HG02571 (cell line): ENCODE results near the gene FITM1.
A peak's percentile ranks its signal among the peaks of the same experiment; 100 is the strongest.

Source experiments
- ATAC-seq: cut with Tn5 transposase; IDR thresholded peaks from one replicate; pipeline ENCODE4 v1.9.1; 2021; ENCODE audit warnings: mild to moderate bottlenecking, moderate library complexity; ENCODE audit not compliant: unreplicated experiment

FITM1 gene

DNA sequence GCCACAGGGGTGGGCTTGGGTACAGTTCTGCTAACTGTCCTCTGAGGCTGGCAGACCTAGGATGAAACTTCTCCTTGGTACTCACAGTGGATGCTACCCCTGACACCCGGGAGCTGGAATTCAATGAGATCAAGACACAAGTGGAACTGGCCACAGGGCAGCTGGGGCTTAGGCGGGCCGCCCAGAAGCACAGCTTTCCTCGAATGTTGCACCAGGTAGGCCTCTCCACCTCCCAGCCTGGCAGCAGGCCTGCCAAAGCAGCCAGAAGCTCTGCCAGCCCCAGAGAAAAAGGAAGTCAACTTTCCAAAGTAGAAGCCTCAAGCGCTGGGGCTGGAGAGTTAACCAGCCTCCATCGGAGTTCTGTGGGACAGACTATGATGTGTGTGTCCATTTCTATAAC is 13.3 kb upstream of the FITM1 start:
- ATAC-seq = no peak

- no peak for ATAC-seq
Observed at GRCh38 chr14:24119691-24120090, 10.8 kb upstream of the FITM1 start.

GRCh38 chr14:24121210-24121609 is 9.2 kb upstream of the FITM1 start:
- ATAC-seq = no peak

GRCh38 chr14:24122416-24122815 is 8.0 kb upstream of the FITM1 start:
- ATAC-seq = no peak

GRCh38 chr14:24122898-24123297 is 7.6 kb upstream of the FITM1 start:
- no peak for ATAC-seq

GRCh38 chr14:24123424-24124417 is 6.7 kb upstream of the FITM1 start:
- no peak for ATAC-seq

DNA sequence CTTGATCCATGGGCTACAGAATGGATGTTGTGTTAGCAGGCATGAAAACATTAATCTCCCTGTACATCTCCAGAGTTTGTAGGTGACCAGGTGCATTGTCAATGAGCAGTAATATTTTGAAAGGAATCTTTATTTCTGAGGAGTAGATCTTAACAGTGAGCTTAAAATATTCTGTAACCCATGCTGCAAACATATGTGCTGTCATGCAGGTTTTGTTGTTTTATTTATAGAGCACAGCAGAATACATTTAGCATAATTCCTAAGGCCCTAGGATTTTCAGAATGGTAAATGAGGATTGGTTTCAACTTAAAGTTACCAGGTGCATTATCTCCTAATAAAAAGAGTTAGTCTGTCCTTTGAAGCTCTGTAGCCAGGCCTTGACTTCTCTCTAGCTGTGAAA is 3.5 kb upstream of the FITM1 start:
- ATAC-seq = no peak

DNA sequence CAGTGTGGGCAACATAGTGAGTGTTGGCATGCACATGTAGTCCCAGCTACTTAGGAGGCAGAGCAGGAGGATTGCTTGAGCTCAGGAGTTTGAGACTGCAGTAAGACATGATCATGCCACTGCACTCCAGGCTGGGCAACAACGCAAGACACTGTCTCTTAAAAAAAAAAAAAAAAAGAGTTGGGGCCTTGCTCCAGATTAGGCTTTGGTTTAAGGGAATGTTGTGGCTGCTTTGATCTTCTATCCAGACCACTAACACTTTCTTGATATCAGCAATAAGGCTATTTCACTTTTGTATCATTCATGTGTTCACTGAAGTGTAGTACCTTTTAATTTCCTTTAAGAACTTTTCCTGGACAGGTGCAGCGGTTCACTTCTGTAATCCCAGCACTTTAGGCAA is 2.8 kb upstream of the FITM1 start:
- ATAC-seq = no peak

DNA sequence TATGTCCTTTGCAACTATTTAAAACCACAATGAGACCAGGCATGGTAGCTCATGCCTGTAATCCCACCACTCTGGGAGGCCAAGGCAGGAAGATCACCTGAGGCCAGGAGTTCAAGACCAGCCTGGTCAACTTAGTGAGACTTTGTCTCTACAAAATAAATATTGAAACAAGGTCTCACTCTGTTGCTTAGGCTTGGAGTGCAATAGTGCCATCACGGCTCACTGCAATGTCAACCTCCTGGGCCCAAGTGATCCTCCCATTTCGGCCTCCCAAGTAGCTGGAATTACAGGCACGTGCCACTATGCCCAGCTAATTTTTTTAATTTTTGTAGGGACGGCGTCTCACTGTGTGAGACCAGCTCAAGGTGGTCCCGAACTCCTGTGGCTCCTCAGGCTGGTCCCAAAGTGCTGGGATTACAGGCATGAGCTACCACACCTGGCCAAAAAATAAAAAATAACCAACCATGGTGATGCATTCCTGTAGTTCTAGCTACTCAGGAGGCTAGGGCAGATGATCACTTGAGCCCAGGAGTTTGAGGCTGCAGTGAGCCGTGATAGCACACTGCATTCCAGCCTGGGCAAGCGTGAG is 955 bp upstream of the FITM1 start:
- no peak for ATAC-seq

GRCh38 chr14:24130717-24131548 is 474 bp downstream of the FITM1 start:
- no peak for ATAC-seq

GRCh38 chr14:24131549-24131966 is 1.1 kb downstream of the FITM1 start:
- ATAC-seq = no peak

DNA sequence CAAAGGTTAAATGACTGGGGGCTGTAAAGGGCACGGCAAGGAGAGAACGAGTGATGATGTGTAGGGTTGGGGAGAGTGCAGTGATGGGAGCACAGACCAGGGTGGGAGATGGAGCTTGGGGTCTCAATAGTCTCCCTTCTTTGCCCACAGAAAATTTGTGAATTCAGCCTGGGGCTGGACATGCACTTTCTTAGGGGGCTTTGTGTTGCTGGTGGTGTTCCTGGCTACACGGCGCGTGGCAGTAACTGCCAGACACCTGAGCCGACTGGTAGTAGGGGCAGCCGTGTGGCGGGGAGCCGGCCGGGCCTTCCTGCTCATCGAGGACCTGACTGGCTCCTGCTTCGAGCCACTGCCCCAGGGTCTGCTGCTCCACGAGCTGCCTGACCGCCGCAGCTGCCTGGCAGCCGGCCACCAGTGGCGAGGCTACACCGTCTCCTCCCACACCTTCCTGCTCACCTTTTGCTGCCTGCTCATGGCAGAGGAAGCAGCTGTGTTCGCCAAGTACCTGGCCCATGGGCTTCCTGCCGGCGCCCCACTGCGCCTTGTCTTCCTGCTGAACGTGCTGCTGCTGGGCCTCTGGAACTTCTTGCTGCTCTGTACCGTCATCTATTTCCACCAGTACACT is 1.7 kb downstream of the FITM1 start:
- ATAC-seq = no peak

- no peak for ATAC-seq
Observed at GRCh38 chr14:24132976-24133375, 2.5 kb downstream of the FITM1 start.

GRCh38 chr14:24133735-24134134 is 3.3 kb downstream of the FITM1 start:
- no peak for ATAC-seq

- ATAC-seq = peak; percentile 9
Observed at GRCh38 chr14:24135584-24135833, 5.0 kb downstream of the FITM1 start.

DNA sequence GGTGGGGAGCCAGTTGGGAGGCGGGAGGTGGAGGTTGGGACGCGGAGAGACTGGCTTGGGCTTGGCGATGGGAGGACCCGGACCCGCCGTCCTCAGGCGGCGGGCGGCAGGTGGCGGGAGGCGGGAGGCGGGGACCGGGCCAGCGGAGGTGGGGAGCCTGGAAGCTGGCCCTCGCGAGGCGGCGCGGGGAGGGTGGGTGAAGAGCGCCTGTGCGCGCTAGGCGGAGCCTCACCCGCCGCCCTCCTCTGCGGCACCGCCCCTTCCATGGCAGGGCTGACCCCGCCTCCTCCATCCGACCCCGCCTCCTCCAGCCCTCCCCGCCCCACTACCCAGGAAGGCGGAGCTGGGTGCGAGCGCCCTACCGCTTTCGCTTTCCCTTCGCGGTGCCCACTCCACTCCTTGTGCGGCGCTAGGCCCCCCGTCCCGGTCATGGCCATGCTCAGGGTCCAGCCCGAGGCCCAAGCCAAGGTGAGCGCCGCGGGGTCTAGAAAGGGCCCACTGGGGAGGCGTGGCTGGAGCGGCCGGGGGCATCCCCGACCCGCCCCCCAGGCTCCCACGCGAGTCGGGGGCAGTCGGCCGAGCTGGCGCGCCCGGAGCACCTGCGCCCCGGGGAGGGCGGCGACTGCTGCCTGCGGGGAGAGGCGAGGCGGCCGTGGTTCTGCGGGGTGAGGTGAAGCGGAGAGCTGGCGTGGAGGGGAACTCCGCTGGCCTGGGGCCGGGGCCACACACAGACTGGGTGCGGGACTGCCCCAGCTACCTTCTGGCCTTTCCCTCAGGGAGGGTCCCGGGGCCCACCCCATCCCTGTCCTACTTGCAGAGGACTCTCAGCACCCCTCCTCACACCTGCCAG is 5.6 kb downstream of the FITM1 start, which contains the start of gene PSME1:
Gene PSME1, plus strand, starts transcription at position 361 of the 850 bp plus-strand sequence. Its CDS starts 69 bp downstream, at position 430.
- ATAC-seq = peak; percentile 79

DNA sequence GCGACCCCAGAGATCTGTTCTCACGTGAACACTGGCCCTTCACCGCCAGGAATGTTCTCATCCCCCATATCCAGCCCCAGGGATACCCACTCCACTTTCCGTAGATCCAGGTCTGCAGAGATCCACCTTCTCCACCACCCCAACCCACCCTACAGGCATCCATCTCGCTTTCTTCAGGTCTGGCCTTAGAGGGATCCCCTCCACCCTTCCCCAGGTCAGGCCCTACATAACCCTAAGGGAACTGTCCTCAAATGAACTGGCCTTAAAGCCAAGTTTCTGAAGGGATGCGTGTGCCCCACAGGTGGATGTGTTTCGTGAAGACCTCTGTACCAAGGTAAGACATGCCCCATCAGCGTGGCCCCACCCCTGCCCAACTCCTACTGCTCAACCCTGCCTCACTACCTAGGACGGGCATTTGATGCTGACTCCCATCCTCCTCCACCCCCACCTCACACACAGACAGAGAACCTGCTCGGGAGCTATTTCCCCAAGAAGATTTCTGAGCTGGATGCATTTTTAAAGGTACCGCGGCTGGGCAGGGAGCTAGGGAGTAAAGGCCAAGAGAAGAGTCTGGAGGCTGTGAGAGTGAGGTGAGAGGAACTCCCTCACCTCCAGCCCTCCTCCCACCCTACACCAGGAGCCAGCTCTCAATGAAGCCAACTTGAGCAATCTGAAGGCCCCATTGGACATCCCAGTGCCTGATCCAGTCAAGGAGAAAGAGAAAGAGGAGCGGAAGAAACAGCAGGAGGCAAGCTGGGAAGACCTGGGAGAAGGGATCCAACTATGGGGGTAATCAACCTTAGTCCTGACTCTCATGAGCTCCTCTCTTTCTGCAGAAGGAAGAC is 6.4 kb downstream of the FITM1 start:
- ATAC-seq = no peak

DNA sequence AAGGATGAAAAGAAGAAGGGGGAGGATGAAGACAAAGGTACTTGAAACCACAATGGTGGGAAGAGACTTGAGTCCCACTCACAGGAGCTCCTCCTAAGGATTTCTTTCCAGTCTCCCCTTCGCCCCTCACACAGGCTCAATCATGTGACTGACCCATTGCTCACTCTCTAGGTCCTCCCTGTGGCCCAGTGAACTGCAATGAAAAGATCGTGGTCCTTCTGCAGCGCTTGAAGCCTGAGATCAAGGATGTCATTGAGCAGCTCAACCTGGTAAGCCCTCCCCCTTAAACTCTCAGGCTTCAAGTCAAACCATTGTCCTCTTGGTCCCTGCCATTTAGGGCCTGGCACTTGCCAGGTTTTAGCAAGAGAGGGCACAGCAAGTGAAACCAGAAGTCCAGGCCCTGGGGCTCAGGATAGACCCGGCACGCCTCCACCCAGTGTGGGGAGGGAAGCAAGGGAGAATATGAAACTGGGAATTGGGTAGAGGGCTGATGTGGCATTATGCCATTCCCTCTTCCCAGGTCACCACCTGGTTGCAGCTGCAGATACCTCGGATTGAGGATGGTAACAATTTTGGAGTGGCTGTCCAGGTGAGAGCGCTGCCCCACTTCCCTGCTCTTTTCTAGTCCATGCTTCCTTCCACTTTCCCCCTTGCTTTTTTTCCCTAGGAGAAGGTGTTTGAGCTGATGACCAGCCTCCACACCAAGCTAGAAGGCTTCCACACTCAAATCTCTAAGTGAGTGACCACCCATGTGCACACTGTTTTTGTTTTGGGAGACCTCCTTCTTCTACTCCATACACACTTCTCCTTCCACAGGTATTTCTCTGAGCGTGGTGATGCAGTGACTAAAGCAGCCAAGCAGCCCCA is 7.3 kb downstream of the FITM1 start:
- no peak for ATAC-seq
